Right atrium auricular region (tissue), 2 donors: Measurements from ENCODE around the gene AKR1E2. TPM values are rescaled to one million over a fixed set of nuclear protein-coding genes. Genes with fewer than 3 reads are reported as not detected.

Experiments
- DNase-seq: peaks from one replicate; pipeline ENCODE4 v3.0.0-alpha.2; 2019; ENCODE audit warnings: low spot score
- H3K27ac ChIP-seq, 2 donors: fragments of 200-600 bp; sonication (generic); 1 replicate in 1 of 2; 2 replicates in 1 of 2; pipeline ENCODE4 v1.5.1; 2016 to 2019
- H3K27me3 ChIP-seq, 2 donors: fragments of 200-600 bp; sonication (generic); one replicate each; pipeline versions ENCODE4 v1.5.1 to v1.6.0; 2017 to 2019
- H3K36me3 ChIP-seq: fragments of 200-600 bp; sonication (generic); one replicate; pipeline ENCODE4 v1.5.1; 2016
- H3K4me1 ChIP-seq, 2 donors: fragments of 200-600 bp; sonication (generic); one replicate each; pipeline versions ENCODE4 v1.5.1 to v1.6.0; 2017 to 2019
- H3K4me3 ChIP-seq, 2 donors: fragments of 200-600 bp; sonication (generic); 1 replicate in 1 of 2; 2 replicates in 1 of 2; pipeline ENCODE4 v1.5.1; 2017 to 2019; ENCODE audit warnings: mild to moderate bottlenecking in 1 of 2, moderate library complexity in 1 of 2
- H3K9me3 ChIP-seq, 2 donors: fragments of 200-600 bp; sonication (generic); one replicate each; pipeline ENCODE4 v1.5.1; 2019
- CTCF ChIP-seq, 2 donors: fragments of 200-600 bp; sonication (generic); IDR thresholded peaks; one replicate each; pipeline ENCODE4 v1.5.1; 2019; ENCODE audit warnings: antibody characterized with exemption in 2 of 2
- total RNA-seq, 2 donors: library from RNA; depleted of rRNA; stranded (reverse); fragments of >200 nt; gene quantifications; one replicate each; pipeline ENCODE4 v1.1.0, GENCODE V29; 2016

Gene AKR1E2
- total RNA-seq, 2 donors from 2014 or later, result 3.2 to 9.7 TPM

- no peak for DNase-seq
- Histone ChIP-seq H3K36me3 (peaks cover 4% of the 10 kb centered on the region), H3K4me3 (no peak overlapping the region), H3K27ac (no peak overlapping the region), H3K4me1 (peaks cover 0 to 28% of the 10 kb centered on the region in 2 donors), H3K27me3 (no peaks in the 10 kb centered on the region), H3K9me3 (no peaks in the 10 kb centered on the region)
- TF ChIP-seq CTCF (IDR thresholded peaks at IDR 0.05), result no peak
These were observed 19.8 kb downstream of the AKR1E2 start for GRCh38 chr10:4845766-4846165.

- no peak for TF ChIP-seq CTCF (IDR thresholded peaks at IDR 0.05)
- H3K36me3 ChIP-seq, result peaks cover 4% of the 10 kb centered on the region
- DNase-seq, result no peak
- peak overlapping the region in 1 of 2 donors; percentile 54 for H3K27ac ChIP-seq
- H3K9me3 ChIP-seq, result no peaks in the 10 kb centered on the region
- H3K4me1 ChIP-seq, result peaks cover 0 to 34% of the 10 kb centered on the region in 2 donors
- no peaks in the 10 kb centered on the region for H3K27me3 ChIP-seq
- H3K4me3 ChIP-seq, result no peak overlapping the region
These were observed 20.8 kb downstream of the AKR1E2 start for GRCh38 chr10:4846775-4847174.

GRCh38 chr10:4847561-4848355 is 21.8 kb downstream of the AKR1E2 start:
- peak overlapping the region; percentile 39 to 54 for H3K27ac ChIP-seq
- peaks cover 0 to 44% of the 10 kb centered on the region in 2 donors for H3K4me1 ChIP-seq
- H3K36me3 ChIP-seq, result peaks cover 4% of the 10 kb centered on the region
- no peaks in the 10 kb centered on the region for H3K27me3 ChIP-seq
- TF ChIP-seq CTCF (IDR thresholded peaks at IDR 0.05), result no peak
- no peaks in the 10 kb centered on the region for H3K9me3 ChIP-seq
- H3K4me3 ChIP-seq, result no peak overlapping the region
- peak; percentile 79 for DNase-seq

GRCh38 chr10:4848356-4849041 is 22.5 kb downstream of the AKR1E2 start:
- Histone ChIP-seq H3K27me3 (no peaks in the 10 kb centered on the region), H3K27ac (peak overlapping the region; percentile 39 to 54), H3K4me3 (no peak overlapping the region), H3K9me3 (no peaks in the 10 kb centered on the region), H3K4me1 (peaks cover 0 to 47% of the 10 kb centered on the region in 2 donors), H3K36me3 (peaks cover 4% of the 10 kb centered on the region)
- no peak for TF ChIP-seq CTCF (IDR thresholded peaks at IDR 0.05)
- DNase-seq, result no peak

GRCh38 chr10:4849042-4849402 is 23.0 kb downstream of the AKR1E2 start:
- no peak for TF ChIP-seq CTCF (IDR thresholded peaks at IDR 0.05)
- Histone ChIP-seq H3K27me3 (no peaks in the 10 kb centered on the region), H3K36me3 (no peaks in the 10 kb centered on the region), H3K27ac (peak overlapping the region; percentile 18 to 39), H3K9me3 (no peaks in the 10 kb centered on the region), H3K4me3 (no peak overlapping the region), H3K4me1 (peaks cover 0 to 47% of the 10 kb centered on the region in 2 donors)
- DNase-seq, result no peak
